ENCODE results near the gene TRIM59.

- TF ChIP-seq EZH2 (IDR thresholded peaks at IDR 0.05) (no peak), POLR2AphosphoS5 (IDR thresholded peaks at IDR 0.05; ENCODE audit: borderline replicate concordance, low read depth, low read length) (no peak), FOXP2 (optimal IDR thresholded peaks at IDR 0.05; ENCODE audit: control extremely low read depth, extremely low read length, insufficient read depth) (no peak)
Observed at GRCh38 chr3:160446522-160447056, 3.0 kb downstream of the TRIM59 start.
